GM12892 (cell line): Measurements from ENCODE around the gene COL23A1.

Source experiments
- POLR2A ChIP-seq: IDR thresholded peaks from 2 replicates; pipeline ENCODE4 v1.6.1; 2011; ENCODE audit warnings: low read depth, low read length, control low read depth
- POLR2AphosphoS5 ChIP-seq: IDR thresholded peaks from 2 replicates; pipeline ENCODE4 v1.6.1; 2011; ENCODE audit warnings: low read depth, low read length, control low read depth

DNA sequence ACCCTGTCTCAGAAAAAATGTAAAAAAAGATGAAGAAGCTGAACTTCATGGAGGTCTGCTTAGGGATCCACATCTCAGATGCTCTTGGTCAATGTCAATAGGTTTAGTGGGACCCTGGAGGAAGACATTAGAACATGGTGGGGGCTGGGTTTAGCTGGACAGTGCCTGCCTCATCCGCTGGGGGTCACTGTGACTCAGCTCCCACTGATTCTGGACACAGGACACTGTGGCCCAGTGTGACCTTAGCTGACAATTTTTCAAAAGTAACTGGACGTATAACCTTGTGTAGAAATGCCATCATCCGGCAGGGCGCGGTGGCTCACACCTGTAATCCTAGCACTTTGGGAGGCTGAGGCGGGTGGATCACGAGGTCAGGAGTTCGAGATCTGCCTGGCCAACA, 393.2 kb downstream of the COL23A1 start:
- no peak for TF ChIP-seq POLR2AphosphoS5
- TF ChIP-seq POLR2A = no peak
